Lower leg skin (tissue), 3 donors: Measurements from ENCODE around the gene ATP2A1.

Experiments used
- POLR2A ChIP-seq, 2 donors: fragments of 450-650 bp; IDR thresholded peaks; one replicate each; pipeline ENCODE4 v1.6.1; 2016 to 2017; ENCODE audit warnings: antibody characterized with exemption in 2 of 2, mild to moderate bottlenecking in 1 of 2, moderate library complexity in 1 of 2
- TF ChIP-seq, protein P1 (sequence below), 3 donors: fragments of 450-650 bp; IDR thresholded peaks; one replicate each; pipeline ENCODE4 v1.5.1; 2016; ENCODE audit warnings: antibody characterized with exemption in 3 of 3, mild to moderate bottlenecking in 3 of 3, moderate library complexity in 2 of 3

- TF ChIP-seq, protein P1, sequence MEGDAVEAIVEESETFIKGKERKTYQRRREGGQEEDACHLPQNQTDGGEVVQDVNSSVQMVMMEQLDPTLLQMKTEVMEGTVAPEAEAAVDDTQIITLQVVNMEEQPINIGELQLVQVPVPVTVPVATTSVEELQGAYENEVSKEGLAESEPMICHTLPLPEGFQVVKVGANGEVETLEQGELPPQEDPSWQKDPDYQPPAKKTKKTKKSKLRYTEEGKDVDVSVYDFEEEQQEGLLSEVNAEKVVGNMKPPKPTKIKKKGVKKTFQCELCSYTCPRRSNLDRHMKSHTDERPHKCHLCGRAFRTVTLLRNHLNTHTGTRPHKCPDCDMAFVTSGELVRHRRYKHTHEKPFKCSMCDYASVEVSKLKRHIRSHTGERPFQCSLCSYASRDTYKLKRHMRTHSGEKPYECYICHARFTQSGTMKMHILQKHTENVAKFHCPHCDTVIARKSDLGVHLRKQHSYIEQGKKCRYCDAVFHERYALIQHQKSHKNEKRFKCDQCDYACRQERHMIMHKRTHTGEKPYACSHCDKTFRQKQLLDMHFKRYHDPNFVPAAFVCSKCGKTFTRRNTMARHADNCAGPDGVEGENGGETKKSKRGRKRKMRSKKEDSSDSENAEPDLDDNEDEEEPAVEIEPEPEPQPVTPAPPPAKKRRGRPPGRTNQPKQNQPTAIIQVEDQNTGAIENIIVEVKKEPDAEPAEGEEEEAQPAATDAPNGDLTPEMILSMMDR (IDR thresholded peaks at IDR 0.05), result no peak
- no peak for TF ChIP-seq POLR2A (IDR thresholded peaks at IDR 0.05)
Measured at GRCh38 chr16:28884045-28884444, 5.8 kb downstream of the ATP2A1 start.
